GM19193 (cell line): ENCODE data around the gene CLPX.

ENCODE experiments used
- POLR2A ChIP-seq: IDR thresholded peaks from 4 replicates; pipeline ENCODE4 v1.6.1; 2011; ENCODE audit not compliant: insufficient read depth, insufficient read length; ENCODE audit errors: extremely low read depth

CLPX gene

GRCh38 chr15:65209701-65210643, 24.8 kb upstream of the CLPX start:
- no peak for TF ChIP-seq POLR2A

- no peak for TF ChIP-seq POLR2A
These were observed 23.5 kb upstream of the CLPX start for GRCh38 chr15:65208647-65209046.

GRCh38 chr15:65207280-65207840, 22.2 kb upstream of the CLPX start:
- no peak for TF ChIP-seq POLR2A

GRCh38 chr15:65206750-65207149, 21.6 kb upstream of the CLPX start:
- no peak for TF ChIP-seq POLR2A

GRCh38 chr15:65204931-65205660, 20.0 kb upstream of the CLPX start:
- no peak for TF ChIP-seq POLR2A

GRCh38 chr15:65204236-65204930, 19.2 kb upstream of the CLPX start:
- no peak for TF ChIP-seq POLR2A

- no peak for TF ChIP-seq POLR2A
These were observed 16.8 kb upstream of the CLPX start for GRCh38 chr15:65201918-65202317.

- no peak for TF ChIP-seq POLR2A
These were observed 13.4 kb upstream of the CLPX start for GRCh38 chr15:65198571-65198970.

GRCh38 chr15:65197337-65197645, 12.1 kb upstream of the CLPX start:
- no peak for TF ChIP-seq POLR2A

GRCh38 chr15:65196637-65197336, 11.6 kb upstream of the CLPX start:
- TF ChIP-seq POLR2A = no peak

GRCh38 chr15:65195548-65195923, 10.4 kb upstream of the CLPX start:
- no peak for TF ChIP-seq POLR2A

GRCh38 chr15:65194826-65195547, 9.8 kb upstream of the CLPX start:
- no peak for TF ChIP-seq POLR2A

- no peak for TF ChIP-seq POLR2A
These were observed 6.9 kb upstream of the CLPX start for GRCh38 chr15:65192016-65192415.
